ENCODE data around the gene CBX1. TPM values are rescaled to one million over a fixed set of nuclear protein-coding genes. Genes with fewer than 3 reads are reported as not detected.

The CBX1 gene
- total and polyA plus RNA-seq, 2 experiments from 2014 or later, result 127 to 223 TPM

- Histone ChIP-seq H3K4me2 (peak overlapping the region; percentile 32; the same call in 1 of the 2 replicates), H4K20me1 (replicated peaks; ENCODE audit: insufficient read depth) (no peaks in the 10 kb centered on the region), H3K4me3 (no peak overlapping the region), H2AFZ (peak overlapping the region; percentile 63; the same call in 1 of the 2 replicates), H3K9me2 (ENCODE audit: insufficient read depth) (no peaks in the 10 kb centered on the region), H3K27me3 (ENCODE audit: insufficient read depth) (no peaks in the 10 kb centered on the region), H3K27ac (ENCODE audit: low read depth) (no peak overlapping the region), H3K36me3 (ENCODE audit: insufficient read depth) (no peaks in the 10 kb centered on the region), H3K4me1 (ENCODE audit: insufficient read depth) (peaks cover 7% of the 10 kb centered on the region), H3K79me2 (replicated peaks; ENCODE audit: insufficient read depth) (no peaks in the 10 kb centered on the region), H3F3A (replicated peaks; ENCODE audit: low read depth) (no peaks in the 10 kb centered on the region; the same call in 1 of the 2 replicates)
- TF ChIP-seq NANOG (IDR thresholded peaks at IDR 0.05; ENCODE audit: borderline replicate concordance) (no peak), ZNF331 (CRISPR knock-in tag; IDR thresholded peaks at IDR 0.05; ENCODE audit: low read depth) (no peak), EZH2 (IDR thresholded peaks at IDR 0.05; ENCODE audit: low read depth, unreplicated experiment) (no peak), CTCF (conservative IDR thresholded peaks at IDR 0.05; ENCODE audit: low read depth in 2 of 2) (peak; percentile 25 to 37), CREB1 (CRISPR knock-in tag; IDR thresholded peaks at IDR 0.05; ENCODE audit: low read depth) (no peak), EZH2phosphoT487 (IDR thresholded peaks at IDR 0.05; ENCODE audit: unreplicated experiment) (no peak), STAT1 (IDR thresholded peaks at IDR 0.05; ENCODE audit: unreplicated experiment) (no peak), ZNF462 (CRISPR knock-in tag; IDR thresholded peaks at IDR 0.05) (no peak), JUNB (IDR thresholded peaks at IDR 0.05; ENCODE audit: unreplicated experiment) (no peak)
- Mint-ChIP-seq H3K27ac (no peak overlapping the region), H3K27me3 (ENCODE audit: insufficient read depth, low read depth, poor library complexity) (peaks cover 7% of the 10 kb centered on the region), H3K4me3 (no peak overlapping the region), H3K36me3 (ENCODE audit: low read depth) (no peaks in the 10 kb centered on the region), H3K9me3 (no peaks in the 10 kb centered on the region), H3K4me1 (peaks cover 14% of the 10 kb centered on the region)
- ATAC-seq, result peak; percentile 46
- DNase-seq (ENCODE audit: low spot score), result no peak
Observed at GRCh38 chr17:48143629-48144028, 42.4 kb upstream of the CBX1 start.

Data from GM23338 (cell line).